ENCODE results near the gene ASAP2.

Gene ASAP2

GRCh38 chr2:9343524-9343923 is 136.9 kb downstream of the ASAP2 start:
- no peak for FAIRE-seq

GRCh38 chr2:9344434-9344833 is 137.8 kb downstream of the ASAP2 start:
- no peak for FAIRE-seq
- no peak for DNase-seq (ENCODE audit: low spot score)

More at GRCh38 chr2:9343524-9343923, 136.9 kb downstream of the ASAP2 start:
- no peak for DNase-seq (ENCODE audit: low spot score)

- FAIRE-seq (no peak), DNase-seq (ENCODE audit: low spot score) (no peak)
Measured at GRCh38 chr2:9345343-9345742, 138.7 kb downstream of the ASAP2 start.

- no peak for DNase-seq (ENCODE audit: low spot score)
- no peak for FAIRE-seq
Measured at GRCh38 chr2:9345997-9346396, 139.4 kb downstream of the ASAP2 start.

GRCh38 chr2:9346885-9347284 is 140.3 kb downstream of the ASAP2 start:
- FAIRE-seq, result no peak
- DNase-seq (ENCODE audit: low spot score), result no peak

GRCh38 chr2:9347411-9347881 is 140.8 kb downstream of the ASAP2 start:
- FAIRE-seq (no peak), DNase-seq (ENCODE audit: low spot score) (no peak)

- no peak for FAIRE-seq
Measured at GRCh38 chr2:9354318-9354717, 147.7 kb downstream of the ASAP2 start.

GRCh38 chr2:9355270-9355669 is 148.7 kb downstream of the ASAP2 start:
- DNase-seq (ENCODE audit: low spot score), result no peak
- FAIRE-seq, result no peak

More at GRCh38 chr2:9354318-9354717, 147.7 kb downstream of the ASAP2 start:
- no peak for DNase-seq (ENCODE audit: low spot score)

GRCh38 chr2:9355716-9356115 is 149.1 kb downstream of the ASAP2 start:
- FAIRE-seq (no peak), DNase-seq (ENCODE audit: low spot score) (no peak)

- DNase-seq (ENCODE audit: low spot score) (no peak), FAIRE-seq (no peak)
Measured at GRCh38 chr2:9356261-9356660, 149.6 kb downstream of the ASAP2 start.

GRCh38 chr2:9358846-9359245 is 152.2 kb downstream of the ASAP2 start:
- FAIRE-seq, result no peak
- no peak for DNase-seq (ENCODE audit: low spot score)

- DNase-seq (ENCODE audit: low spot score), result no peak
- FAIRE-seq, result no peak
Measured at GRCh38 chr2:9359463-9359862, 152.9 kb downstream of the ASAP2 start.

GRCh38 chr2:9360110-9360509 is 153.5 kb downstream of the ASAP2 start:
- FAIRE-seq (no peak), DNase-seq (ENCODE audit: low spot score) (no peak)

GRCh38 chr2:9360701-9361100 is 154.1 kb downstream of the ASAP2 start:
- DNase-seq (ENCODE audit: low spot score) (no peak), FAIRE-seq (no peak)

GRCh38 chr2:9364373-9364772 is 157.8 kb downstream of the ASAP2 start:
- no peak for FAIRE-seq

GRCh38 chr2:9364791-9365497 is 158.3 kb downstream of the ASAP2 start:
- no peak for FAIRE-seq
- DNase-seq (ENCODE audit: low spot score), result no peak

More at GRCh38 chr2:9364373-9364772, 157.8 kb downstream of the ASAP2 start:
- no peak for DNase-seq (ENCODE audit: low spot score)

GRCh38 chr2:9365498-9366019 is 158.9 kb downstream of the ASAP2 start:
- FAIRE-seq, result no peak
- no peak for DNase-seq (ENCODE audit: low spot score)

- no peak for DNase-seq (ENCODE audit: low spot score)
- no peak for FAIRE-seq
Measured at GRCh38 chr2:9366026-9366425, 159.4 kb downstream of the ASAP2 start.

GRCh38 chr2:9370746-9371145 is 164.1 kb downstream of the ASAP2 start:
- FAIRE-seq (no peak), DNase-seq (ENCODE audit: low spot score) (no peak)

GRCh38 chr2:9373047-9373446 is 166.4 kb downstream of the ASAP2 start:
- DNase-seq (ENCODE audit: low spot score) (no peak), FAIRE-seq (no peak)

- no peak for DNase-seq (ENCODE audit: low spot score)
- FAIRE-seq, result no peak
Measured at GRCh38 chr2:9373476-9373875, 166.9 kb downstream of the ASAP2 start.

- DNase-seq (ENCODE audit: low spot score), result no peak
- FAIRE-seq, result no peak
Measured at GRCh38 chr2:9374071-9374730, 167.6 kb downstream of the ASAP2 start.

Measured in urothelium cell line (cell line).